ENCODE results near the gene ZNF341. TPM values are rescaled to one million over a fixed set of nuclear protein-coding genes. Genes with fewer than 3 reads are reported as not detected.

The ZNF341 gene
- total RNA-seq, 1 donor from 2014 or later, result 0.53 TPM

DNA sequence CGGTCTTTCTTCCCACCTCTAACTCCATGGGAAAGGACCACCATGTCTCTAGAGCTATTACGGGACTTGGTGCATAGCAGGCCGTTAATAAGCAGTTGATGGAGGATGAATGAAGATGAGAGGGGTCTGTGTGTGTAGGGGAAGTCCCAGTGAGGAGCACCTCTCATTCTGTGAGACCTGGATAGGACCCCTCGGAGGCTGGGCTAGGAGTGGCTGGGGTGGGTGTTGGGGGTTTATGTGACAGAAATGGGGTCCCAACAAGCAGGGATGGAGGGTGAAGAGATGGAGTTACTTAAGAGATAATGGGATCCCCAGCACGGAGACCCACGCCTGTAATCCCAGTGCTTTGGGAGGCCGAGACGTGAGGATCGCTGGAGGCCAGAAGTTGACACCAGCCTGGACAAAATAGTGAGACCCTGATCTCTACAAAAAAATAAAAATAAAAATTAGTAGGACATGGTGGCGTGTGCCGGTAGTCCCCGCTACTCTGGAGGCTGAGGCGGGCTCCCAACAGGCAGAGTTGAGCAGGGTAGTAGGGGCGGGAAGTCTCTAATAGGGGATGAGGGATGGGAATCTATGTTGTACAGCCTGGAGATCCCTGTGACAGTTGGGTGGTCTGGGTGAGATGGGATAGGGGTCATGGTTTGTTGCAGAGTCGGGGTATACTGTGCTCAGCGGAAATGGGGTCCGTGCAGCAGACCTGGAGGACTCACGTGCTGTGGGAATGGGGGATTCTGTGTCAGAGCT is 677 bp upstream of the ZNF341 start:
- peak overlapping the region; percentile 44 for H3K4me3 ChIP-seq (ENCODE audit: low read depth, low read length)
- DNase-seq (ENCODE audit: low read depth) (no peak), FAIRE-seq (no peak)
- no peaks in the 10 kb centered on the region for H3K36me3 ChIP-seq (ENCODE audit: control insufficient read depth, insufficient read depth, low read length)
- no peaks in the 10 kb centered on the region for H3K27me3 ChIP-seq (ENCODE audit: control insufficient read depth, insufficient read depth, low read length)
- TF ChIP-seq, protein P1, sequence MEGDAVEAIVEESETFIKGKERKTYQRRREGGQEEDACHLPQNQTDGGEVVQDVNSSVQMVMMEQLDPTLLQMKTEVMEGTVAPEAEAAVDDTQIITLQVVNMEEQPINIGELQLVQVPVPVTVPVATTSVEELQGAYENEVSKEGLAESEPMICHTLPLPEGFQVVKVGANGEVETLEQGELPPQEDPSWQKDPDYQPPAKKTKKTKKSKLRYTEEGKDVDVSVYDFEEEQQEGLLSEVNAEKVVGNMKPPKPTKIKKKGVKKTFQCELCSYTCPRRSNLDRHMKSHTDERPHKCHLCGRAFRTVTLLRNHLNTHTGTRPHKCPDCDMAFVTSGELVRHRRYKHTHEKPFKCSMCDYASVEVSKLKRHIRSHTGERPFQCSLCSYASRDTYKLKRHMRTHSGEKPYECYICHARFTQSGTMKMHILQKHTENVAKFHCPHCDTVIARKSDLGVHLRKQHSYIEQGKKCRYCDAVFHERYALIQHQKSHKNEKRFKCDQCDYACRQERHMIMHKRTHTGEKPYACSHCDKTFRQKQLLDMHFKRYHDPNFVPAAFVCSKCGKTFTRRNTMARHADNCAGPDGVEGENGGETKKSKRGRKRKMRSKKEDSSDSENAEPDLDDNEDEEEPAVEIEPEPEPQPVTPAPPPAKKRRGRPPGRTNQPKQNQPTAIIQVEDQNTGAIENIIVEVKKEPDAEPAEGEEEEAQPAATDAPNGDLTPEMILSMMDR (IDR thresholded peaks at IDR 0.05; ENCODE audit: insufficient read depth, low read length, severe bottlenecking), result no peak

DNA sequence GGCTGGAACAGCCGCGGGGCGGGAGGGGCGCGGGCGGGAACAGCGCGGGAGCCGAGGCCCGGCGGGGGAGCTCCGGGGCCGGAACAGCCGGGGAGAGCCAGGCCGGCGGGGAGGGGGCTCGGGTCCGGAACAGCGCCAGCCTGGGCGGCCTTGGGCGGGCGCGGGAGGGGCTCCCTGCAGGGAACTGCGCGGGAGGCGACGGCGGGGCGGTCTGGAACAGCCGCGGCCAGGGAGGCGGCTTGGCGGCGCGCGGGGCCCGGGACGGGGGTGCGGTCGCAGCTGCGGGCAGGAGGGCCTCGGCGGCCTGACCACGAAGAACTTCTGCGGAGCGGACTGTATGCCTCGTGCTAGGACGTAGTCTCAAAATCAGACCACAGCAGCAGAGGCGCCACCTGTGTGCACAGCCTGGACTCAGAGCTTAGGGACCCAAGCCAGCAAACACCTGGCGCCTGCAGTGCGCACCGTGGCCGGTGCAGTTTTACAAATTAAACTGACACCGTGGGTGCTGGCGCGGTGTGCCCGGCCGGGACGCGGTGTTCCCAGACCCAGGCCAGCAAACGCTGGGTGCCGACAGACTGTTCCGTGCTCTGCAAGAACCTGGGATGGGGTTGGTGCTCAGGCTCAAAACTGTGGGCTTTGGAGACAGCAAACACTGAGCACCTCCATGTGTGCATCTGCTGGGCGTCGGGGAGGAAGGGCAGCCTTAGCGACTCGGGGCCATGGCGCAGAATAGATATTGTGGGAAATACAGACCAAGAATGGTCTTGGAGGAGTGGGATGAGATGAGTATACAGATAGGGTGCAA is 572 bp downstream of the ZNF341 start:
- TF ChIP-seq, protein P1 (IDR thresholded peaks at IDR 0.05; ENCODE audit: insufficient read depth, low read length, severe bottlenecking), result no peak
- H3K27me3 ChIP-seq (ENCODE audit: control insufficient read depth, insufficient read depth, low read length), result no peaks in the 10 kb centered on the region
- FAIRE-seq (no peak), DNase-seq (ENCODE audit: low read depth) (peak; percentile 50)
- H3K4me3 ChIP-seq (ENCODE audit: low read depth, low read length), result peak overlapping the region; percentile 48
- no peaks in the 10 kb centered on the region for H3K36me3 ChIP-seq (ENCODE audit: control insufficient read depth, insufficient read depth, low read length)

DNA sequence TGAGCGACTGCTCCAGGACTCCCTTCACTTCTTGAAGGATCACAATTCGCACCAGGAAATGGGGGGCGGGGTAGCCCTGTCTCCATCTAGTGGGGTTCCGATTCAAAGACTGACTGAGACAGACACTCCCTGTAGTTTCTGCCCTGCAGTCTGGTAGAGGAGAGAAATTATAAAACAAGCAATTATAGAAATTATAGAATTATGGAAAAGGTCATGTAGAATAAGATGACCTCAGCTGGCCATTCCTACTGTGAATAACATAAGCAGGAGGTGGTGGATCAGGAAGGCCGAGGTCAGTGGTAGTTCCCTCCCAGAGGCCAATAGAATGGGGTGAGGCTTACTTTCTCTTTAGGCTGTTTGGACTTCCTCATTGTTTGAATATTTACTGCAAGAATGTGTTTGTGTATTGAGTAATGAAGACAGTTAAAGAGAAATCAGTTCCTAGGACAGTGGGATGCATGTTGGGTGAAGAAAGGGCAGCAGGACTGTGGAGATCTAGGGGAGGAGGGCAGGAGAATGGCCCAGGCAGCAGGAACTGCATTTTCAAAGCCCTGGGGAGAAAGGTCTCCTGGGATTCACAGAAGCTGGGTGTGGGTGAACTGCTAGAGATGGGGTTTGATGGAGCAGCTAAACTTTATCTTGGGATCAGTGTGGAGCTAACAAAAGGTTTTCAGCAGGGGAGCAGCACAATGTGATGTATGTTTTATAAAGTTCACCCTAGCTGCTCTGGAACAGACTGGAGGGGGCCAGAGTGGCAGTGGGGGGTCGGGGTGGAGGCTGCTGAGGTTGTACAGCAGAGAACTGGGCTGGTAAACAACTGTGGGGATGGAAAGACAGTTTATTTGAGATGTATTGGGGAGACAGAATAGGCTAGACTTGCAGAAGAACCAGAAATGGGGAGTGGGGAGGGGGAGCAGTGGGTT is 2.1 kb downstream of the ZNF341 start:
- TF ChIP-seq, protein P1 (IDR thresholded peaks at IDR 0.05; ENCODE audit: insufficient read depth, low read length, severe bottlenecking), result no peak

DNA sequence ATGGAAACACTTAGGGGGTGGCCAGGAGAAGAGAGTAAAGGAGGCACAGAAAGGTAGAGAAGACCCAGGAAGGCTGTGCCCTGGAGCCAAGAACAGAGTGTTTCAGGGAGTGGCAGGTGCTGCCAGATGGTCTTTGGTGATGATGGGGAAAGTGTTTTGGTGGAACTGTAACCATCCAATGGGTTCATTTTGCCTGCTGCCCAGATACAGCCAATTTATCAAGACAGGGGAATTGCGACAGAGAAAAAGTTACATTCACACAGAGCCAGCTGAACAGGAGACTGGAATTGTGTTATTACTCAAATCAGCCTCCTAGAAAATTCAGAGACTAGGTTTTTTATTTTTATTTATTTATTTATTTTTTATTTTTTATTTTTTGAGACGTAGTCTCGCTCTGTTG is 5.2 kb downstream of the ZNF341 start:
- Histone ChIP-seq H3K27me3 (ENCODE audit: control insufficient read depth, insufficient read depth, low read length) (no peaks in the 10 kb centered on the region), H3K4me3 (ENCODE audit: low read depth, low read length) (no peak overlapping the region), H3K36me3 (ENCODE audit: control insufficient read depth, insufficient read depth, low read length) (no peaks in the 10 kb centered on the region)
- no peak for DNase-seq (ENCODE audit: low read depth)
- no peak for FAIRE-seq
- TF ChIP-seq, protein P1 (IDR thresholded peaks at IDR 0.05; ENCODE audit: insufficient read depth, low read length, severe bottlenecking), result no peak

More for the DNA sequence above, 2.1 kb downstream of the ZNF341 start:
- Histone ChIP-seq H3K27me3 (ENCODE audit: control insufficient read depth, insufficient read depth, low read length) (no peaks in the 10 kb centered on the region), H3K4me3 (ENCODE audit: low read depth, low read length) (no peak overlapping the region), H3K36me3 (ENCODE audit: control insufficient read depth, insufficient read depth, low read length) (no peaks in the 10 kb centered on the region)
- DNase-seq (ENCODE audit: low read depth) (peak; percentile 60), FAIRE-seq (no peak)

DNA sequence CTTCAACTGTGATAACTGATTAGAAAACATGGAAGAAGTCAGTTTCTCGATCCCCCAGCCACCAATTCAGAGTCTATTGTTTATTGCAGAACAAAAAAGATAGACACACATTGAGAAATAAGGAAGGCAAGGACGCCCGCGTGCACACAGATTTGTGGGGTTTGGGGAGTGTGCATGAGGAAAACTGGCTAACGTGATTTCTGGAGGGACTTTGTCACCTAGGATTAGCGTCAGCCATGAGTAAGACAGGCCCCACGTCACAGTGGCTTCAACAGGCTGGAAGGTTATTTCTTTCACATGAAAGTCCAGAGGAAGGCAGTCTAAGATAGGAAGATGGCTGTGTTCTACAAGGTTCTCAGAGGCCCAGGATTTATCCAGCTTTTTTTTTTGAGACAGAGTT is 7.7 kb downstream of the ZNF341 start:
- TF ChIP-seq, protein P1 (IDR thresholded peaks at IDR 0.05; ENCODE audit: insufficient read depth, low read length, severe bottlenecking), result no peak

More for the DNA sequence above, 7.7 kb downstream of the ZNF341 start:
- no peaks in the 10 kb centered on the region for H3K36me3 ChIP-seq (ENCODE audit: control insufficient read depth, insufficient read depth, low read length)
- DNase-seq (ENCODE audit: low read depth) (no peak), FAIRE-seq (no peak)
- no peaks in the 10 kb centered on the region for H3K27me3 ChIP-seq (ENCODE audit: control insufficient read depth, insufficient read depth, low read length)
- no peak overlapping the region for H3K4me3 ChIP-seq (ENCODE audit: low read depth, low read length)
